ENCODE measurements around the gene CAPN3.
"Not testable (repeated sequence)": the region's sequence is repeated elsewhere in the genome, so short reads cannot be mapped to it uniquely, and the experiment has no call there.

Gene CAPN3

DNA sequence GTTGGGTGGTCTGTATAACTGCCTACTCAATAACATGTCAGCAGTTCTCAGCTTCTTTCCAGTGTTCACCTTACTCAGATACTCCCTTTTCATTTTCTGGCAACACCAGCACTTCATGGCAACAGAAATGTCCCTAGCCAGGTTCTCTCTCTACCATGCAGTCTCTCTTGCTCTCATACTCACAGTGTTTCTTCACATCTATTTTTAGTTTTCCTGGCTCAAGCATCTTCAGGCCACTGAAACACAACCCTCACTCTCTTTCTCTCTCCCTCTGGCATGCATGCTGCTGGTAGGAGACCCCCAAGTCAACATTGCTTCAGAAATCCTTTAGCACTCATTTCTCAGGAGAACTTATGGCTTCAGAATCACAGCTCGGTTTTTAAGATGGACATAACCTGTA lies at the start of gene CAPN3:
Gene CAPN3, plus strand, starts transcription at position 253 of the 400 bp plus-strand sequence. CDS start 305 bp downstream, outside the sequence.
- FAIRE-seq: no peak

GRCh38 chr15:42313463-42313862 lies 45.8 kb upstream of the CAPN3 start:
- no peak for DNase-seq (ENCODE audit: low spot score)
- no peak for FAIRE-seq

More for the DNA sequence above, at the start of gene CAPN3:
- DNase-seq (ENCODE audit: low spot score): no peak

GRCh38 chr15:42314818-42315217 lies 44.5 kb upstream of the CAPN3 start:
- DNase-seq (ENCODE audit: low spot score): no peak
- no peak for FAIRE-seq

DNA sequence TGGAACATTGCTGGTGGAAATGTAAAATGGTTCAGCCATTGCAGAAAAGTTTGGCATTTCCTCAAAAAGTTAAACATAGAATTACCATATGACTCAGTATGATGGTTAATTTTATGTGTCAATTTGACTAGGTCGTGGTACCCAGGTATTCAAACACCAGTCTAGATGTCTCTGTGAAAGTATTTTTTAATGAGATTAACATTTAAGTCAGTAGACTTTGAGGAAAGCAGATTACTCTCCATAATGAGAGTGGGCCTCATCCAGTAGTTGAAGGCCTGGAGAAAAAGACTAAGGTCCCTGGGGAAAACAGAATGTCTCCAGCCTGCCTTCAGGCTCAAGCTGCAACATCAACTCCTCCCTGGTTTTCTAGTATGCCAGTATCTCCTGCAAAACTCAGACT lies 43.8 kb upstream of the CAPN3 start:
- no peak for DNase-seq (ENCODE audit: low spot score)
- FAIRE-seq: no peak

GRCh38 chr15:42316282-42316805 lies 43.0 kb upstream of the CAPN3 start:
- FAIRE-seq; DNase-seq (ENCODE audit: low spot score): not testable (repeated sequence)

- FAIRE-seq: no peak
- DNase-seq (ENCODE audit: low spot score): no peak
These were observed 40.1 kb upstream of the CAPN3 start for GRCh38 chr15:42319206-42319605.

DNA sequence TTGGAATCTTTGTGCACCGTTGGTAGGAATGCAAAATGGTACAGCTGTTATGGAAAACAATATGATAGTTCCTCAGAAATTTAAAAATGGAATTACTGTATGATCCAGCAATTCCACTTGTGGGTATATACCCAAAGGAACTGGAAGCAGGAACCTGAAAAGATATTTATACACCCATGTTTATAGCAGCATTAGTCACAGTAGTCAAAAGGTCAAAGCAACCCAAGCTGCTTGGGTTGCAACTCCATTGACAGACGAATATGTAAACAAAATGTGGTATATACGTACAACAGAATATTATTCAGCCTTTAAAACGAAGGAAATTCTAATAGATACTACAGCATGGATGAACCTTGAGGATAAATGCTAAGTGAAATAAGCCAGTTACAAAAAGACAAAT lies 35.0 kb upstream of the CAPN3 start:
- FAIRE-seq (no peak), DNase-seq (ENCODE audit: low spot score) (no peak)

DNA sequence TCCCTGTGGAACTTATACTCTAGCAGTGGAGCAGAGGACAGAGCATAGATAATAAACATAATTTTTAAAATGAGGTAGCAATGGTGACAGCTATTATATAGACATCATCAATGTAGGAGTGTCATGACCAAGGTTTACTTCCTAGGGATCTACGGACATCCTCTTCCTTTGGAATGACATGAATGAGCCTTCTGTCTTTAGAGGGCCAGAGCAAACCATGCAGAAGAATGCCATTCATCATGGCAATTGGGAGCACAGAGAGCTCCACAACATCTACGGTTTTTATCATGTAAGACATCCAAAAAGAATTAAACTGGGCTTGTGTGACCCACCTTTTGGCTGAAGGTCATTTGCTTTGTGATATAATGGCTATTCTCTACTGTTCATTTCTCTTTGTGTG lies 30.1 kb upstream of the CAPN3 start:
- no peak for FAIRE-seq
- no peak for DNase-seq (ENCODE audit: low spot score)

- FAIRE-seq (no peak), DNase-seq (ENCODE audit: low spot score) (no peak)
These were observed 29.3 kb upstream of the CAPN3 start for GRCh38 chr15:42329992-42330391.

- DNase-seq (ENCODE audit: low spot score) (no peak), FAIRE-seq (no peak)
These were observed 28.1 kb upstream of the CAPN3 start for GRCh38 chr15:42331235-42331634.

DNA sequence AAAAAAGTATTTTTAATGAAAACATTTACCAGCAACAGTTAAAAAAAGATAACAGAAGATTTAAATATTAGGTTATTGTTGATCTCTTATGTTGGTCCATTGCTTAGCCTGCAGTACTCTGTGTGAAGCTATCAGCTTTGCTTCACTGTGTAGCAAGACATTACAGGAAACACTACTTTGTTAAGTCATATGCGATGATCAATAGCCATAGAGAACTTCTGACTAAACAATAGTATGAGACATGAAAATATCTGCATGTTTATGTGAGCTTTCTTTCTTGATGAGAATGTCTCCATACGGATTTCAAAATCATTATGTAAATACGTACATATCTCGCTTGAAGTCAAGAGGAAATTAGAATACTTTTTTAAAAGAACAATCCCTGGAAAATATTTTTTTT lies 27.0 kb upstream of the CAPN3 start:
- FAIRE-seq (no peak), DNase-seq (ENCODE audit: low spot score) (no peak)

DNA sequence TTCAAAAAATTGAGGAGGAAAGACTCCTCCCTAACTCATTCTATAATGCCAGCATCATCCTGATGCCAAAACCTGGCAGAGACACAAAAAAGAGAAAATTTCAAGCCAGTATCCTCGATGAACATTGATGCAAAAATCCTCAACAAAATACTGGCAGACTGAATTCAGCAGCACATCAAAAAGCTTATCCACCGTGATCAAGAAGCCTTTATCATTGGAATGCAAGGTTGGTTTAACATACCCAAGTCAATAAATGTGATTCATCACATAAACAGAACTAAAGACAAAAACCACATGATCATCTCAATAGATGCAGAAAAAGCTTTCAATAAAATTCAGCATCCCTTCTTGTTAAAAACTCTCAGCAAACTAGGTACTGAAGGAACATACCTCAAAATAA lies 24.2 kb upstream of the CAPN3 start:
- FAIRE-seq: no peak
- DNase-seq (ENCODE audit: low spot score): no peak

DNA sequence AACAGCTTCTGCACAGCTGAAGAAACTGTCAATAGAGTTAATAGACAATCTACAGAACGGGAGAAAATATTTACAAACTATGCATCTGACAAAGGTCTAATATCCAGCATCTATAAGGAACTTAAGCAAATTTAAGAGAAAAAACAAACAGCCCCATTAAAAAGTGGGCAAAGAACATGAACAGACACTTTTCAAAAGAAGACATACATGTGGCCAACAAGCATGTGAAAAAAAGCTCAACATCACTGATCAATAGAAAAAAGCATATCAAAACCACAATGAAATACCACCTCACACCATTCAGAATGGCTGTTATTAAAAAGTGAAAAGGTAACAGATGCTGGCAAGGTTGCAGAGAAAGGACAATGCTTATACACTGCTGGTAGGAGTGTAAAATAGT lies 22.7 kb upstream of the CAPN3 start:
- not testable (repeated sequence) for DNase-seq (ENCODE audit: low spot score); FAIRE-seq

- not testable (repeated sequence) for FAIRE-seq
These were observed 22.2 kb upstream of the CAPN3 start for GRCh38 chr15:42337104-42337503.

DNA sequence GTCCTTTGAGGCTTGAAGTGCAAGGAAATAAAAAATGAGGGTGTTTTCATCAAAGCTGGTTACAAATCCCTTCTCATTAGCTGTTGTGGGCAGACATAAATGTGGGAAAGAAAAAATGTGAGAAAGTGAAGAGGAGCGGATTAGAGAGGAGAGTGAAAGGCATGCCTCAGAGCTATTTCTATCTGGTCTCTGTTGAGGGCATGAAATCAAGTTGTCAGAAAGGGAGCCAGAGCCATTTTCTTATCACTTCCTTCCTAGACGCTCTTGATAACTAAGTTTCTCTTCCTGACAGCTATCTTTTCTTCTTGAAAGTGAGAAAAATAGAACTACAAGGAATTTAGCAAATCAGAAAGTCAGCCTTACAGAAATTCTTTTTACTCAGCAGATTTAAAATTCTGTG lies 20.8 kb upstream of the CAPN3 start:
- FAIRE-seq: no peak
- no peak for DNase-seq (ENCODE audit: low spot score)

More at GRCh38 chr15:42337104-42337503, 22.2 kb upstream of the CAPN3 start:
- not testable (repeated sequence) for DNase-seq (ENCODE audit: low spot score)

GRCh38 chr15:42343596-42344232 lies 15.6 kb upstream of the CAPN3 start:
- FAIRE-seq (no peak), DNase-seq (ENCODE audit: low spot score) (no peak)

DNA sequence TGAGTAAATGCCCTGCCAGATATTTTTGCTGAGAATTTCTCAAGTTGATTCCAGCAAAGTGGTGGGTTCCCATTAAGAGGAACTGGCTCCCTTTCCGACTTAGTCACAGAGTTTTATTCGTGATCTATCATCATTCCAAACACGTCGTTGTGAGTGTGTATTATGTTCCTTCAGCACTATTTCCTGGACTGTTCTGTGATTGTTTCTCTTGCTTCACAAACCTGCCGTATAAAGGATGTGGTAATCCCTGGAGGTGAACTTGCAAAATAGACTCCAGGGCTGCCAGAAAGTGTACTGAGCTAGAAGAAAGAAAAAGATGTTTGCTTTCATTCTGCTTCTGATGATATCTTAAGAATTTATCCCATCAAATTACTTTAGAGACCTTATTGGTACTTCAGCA lies 14.5 kb upstream of the CAPN3 start:
- FAIRE-seq (no peak), DNase-seq (ENCODE audit: low spot score) (no peak)

DNA sequence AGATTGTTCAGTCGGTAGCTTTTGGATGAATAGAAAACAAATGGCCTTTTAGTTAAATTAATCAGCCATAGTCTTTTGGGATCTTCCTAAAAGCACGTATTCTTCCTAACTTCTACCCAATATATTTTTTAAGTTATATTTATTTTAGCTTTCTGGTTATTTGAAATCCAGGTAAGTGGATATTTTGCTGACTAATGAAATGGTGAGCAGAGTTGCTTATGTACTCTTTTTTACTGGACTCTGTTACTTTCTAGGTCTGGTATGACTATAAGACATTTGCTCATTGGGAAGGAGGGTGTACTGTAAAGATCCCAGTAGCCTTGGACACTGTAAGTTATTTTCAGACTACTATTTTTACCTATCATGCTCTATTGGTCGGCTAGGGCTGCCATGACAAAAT lies 13.8 kb upstream of the CAPN3 start:
- no peak for DNase-seq (ENCODE audit: low spot score)
- FAIRE-seq: no peak

GRCh38 chr15:42348083-42348482 lies 11.2 kb upstream of the CAPN3 start:
- FAIRE-seq (peak; percentile 74), DNase-seq (ENCODE audit: low spot score) (peak; percentile 90)

GRCh38 chr15:42349186-42349585 lies 10.1 kb upstream of the CAPN3 start:
- DNase-seq (ENCODE audit: low spot score) (peak; percentile 22), FAIRE-seq (no peak)

DNA sequence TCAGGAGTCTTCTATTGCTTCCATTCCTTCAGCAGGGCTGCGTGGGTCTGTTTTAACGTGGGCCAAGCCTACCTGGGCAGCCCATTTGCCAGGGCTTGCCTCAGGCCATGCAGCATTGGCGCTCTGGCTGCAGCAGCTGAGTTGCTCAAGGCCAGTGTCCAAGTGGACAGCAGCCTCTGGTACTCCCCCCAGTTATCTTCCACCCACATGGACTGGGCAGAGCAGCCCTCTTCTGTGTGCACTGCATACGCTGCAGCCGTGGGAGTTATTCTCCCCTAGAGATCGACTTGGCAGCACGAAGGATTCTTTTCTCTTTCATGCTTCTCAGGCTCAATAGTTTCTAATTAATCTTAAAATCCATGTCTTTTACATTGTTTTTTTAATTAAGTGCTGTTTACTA lies 6.9 kb upstream of the CAPN3 start:
- no peak for FAIRE-seq

DNA sequence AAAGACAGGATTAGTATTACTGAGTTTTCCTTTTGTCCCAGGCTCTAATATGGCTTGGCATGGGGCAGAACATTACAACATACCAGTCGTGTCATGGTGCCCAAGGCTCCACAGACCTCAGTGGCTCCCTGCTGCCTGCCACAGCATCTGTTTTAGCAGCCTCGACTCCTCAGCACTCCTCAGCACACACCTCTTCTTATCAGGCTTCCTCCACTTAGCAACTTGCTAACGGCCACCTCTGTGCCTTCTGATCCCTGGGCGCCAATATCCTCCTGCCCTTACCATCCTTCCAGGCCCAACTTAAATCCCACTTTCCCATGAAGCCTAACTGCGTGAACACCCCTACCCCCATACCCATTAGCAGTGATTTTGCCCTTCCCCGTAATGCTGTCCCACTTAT lies 6.2 kb upstream of the CAPN3 start:
- no peak for DNase-seq (ENCODE audit: low spot score)

More for the DNA sequence above, 6.9 kb upstream of the CAPN3 start:
- DNase-seq (ENCODE audit: low spot score): no peak

GRCh38 chr15:42354824-42355223 lies 4.5 kb upstream of the CAPN3 start:
- no peak for FAIRE-seq
- DNase-seq (ENCODE audit: low spot score): no peak

More for the DNA sequence above, 6.2 kb upstream of the CAPN3 start:
- no peak for FAIRE-seq
